Measurements from ENCODE around the gene NEK4.

DNA sequence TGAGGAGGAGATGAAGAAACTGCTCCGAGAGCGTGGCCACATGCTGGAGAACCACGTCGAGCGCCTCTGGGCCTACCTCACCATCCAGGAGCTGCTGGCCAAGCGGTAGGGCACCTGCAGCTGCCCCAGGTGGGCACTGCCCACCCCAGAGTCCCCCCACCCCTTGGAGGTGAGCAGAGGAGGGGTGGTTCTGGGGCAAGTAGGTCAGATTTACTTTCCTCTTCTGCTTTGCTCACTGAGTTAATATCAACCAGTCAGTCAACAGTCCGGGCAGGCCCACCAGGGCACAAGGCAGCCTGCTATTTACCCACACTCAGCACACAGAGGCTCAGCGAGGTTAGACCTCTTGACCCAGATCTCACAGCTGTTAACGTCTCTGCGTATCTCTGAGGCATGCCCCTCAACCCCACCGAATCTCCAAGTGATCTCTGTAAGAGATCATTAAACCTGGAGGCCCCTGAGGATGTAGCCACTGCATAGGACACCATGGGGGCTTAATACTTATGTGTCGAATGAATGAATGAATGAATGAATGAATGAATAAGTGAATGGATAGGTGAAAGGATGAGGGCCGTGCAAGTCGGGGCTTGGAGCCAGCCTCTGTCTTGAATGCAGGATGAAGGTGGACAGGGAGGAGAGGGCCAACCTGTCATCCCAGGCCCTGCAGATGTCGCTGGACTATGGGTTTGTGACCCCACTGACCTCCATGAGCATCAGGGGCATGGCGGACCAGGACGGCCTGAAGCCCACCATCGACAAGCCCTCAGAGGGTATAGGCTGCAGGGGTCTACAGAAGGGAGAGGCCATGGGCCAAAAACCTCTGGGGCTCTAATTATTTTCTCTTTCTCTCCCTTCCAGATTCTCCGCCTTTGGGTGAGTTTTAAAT is 15.8 kb upstream of the NEK4 start:
- TF ChIP-seq, protein P1, sequence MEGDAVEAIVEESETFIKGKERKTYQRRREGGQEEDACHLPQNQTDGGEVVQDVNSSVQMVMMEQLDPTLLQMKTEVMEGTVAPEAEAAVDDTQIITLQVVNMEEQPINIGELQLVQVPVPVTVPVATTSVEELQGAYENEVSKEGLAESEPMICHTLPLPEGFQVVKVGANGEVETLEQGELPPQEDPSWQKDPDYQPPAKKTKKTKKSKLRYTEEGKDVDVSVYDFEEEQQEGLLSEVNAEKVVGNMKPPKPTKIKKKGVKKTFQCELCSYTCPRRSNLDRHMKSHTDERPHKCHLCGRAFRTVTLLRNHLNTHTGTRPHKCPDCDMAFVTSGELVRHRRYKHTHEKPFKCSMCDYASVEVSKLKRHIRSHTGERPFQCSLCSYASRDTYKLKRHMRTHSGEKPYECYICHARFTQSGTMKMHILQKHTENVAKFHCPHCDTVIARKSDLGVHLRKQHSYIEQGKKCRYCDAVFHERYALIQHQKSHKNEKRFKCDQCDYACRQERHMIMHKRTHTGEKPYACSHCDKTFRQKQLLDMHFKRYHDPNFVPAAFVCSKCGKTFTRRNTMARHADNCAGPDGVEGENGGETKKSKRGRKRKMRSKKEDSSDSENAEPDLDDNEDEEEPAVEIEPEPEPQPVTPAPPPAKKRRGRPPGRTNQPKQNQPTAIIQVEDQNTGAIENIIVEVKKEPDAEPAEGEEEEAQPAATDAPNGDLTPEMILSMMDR (IDR thresholded peaks at IDR 0.05; ENCODE audit: insufficient read depth, low read depth, low read length): no peak
- TF ChIP-seq EZH2 (IDR thresholded peaks at IDR 0.05; ENCODE audit: insufficient read depth, low read length): no peak

All from astrocyte (in vitro differentiated cells and primary cell).